NT2/D1 (cell line): ENCODE data around the gene MALRD1.

Experiments
- DNase-seq: peaks from one replicate; pipeline ENCODE4 v3.0.0-alpha.2; 2011; ENCODE audit warnings: low read depth, low spot score
- H3K27me3 ChIP-seq: 2 replicates; pipeline ENCODE4 v1.6.0; 2011; ENCODE audit warnings: mild to moderate bottlenecking; ENCODE audit not compliant: insufficient read length, insufficient read depth
- H3K36me3 ChIP-seq: 2 replicates; pipeline ENCODE4 v1.6.1; 2011; ENCODE audit warnings: mild to moderate bottlenecking, low read length, mixed read lengths; ENCODE audit not compliant: insufficient read depth, insufficient read length
- H3K4me1 ChIP-seq: 2 replicates; pipeline ENCODE4 v1.5.1; 2011; ENCODE audit not compliant: insufficient read depth, insufficient read length
- H3K4me3 ChIP-seq: 2 replicates; pipeline ENCODE4 v1.5.1; 2011; ENCODE audit warnings: low read depth; ENCODE audit not compliant: insufficient read length
- H3K9ac ChIP-seq: 2 replicates; pipeline ENCODE4 v1.6.0; 2011; ENCODE audit warnings: low read depth; ENCODE audit not compliant: insufficient read length
- H3K9me3 ChIP-seq: 2 replicates; pipeline ENCODE4 v1.5.1; 2011; ENCODE audit warnings: mild to moderate bottlenecking, low read length; ENCODE audit not compliant: insufficient read depth
- SUZ12 ChIP-seq: IDR thresholded peaks from 2 replicates; pipeline ENCODE4 v1.6.1; 2011; ENCODE audit not compliant: insufficient read length, insufficient read depth; ENCODE audit errors: extremely low read depth
- YY1 ChIP-seq: IDR thresholded peaks from 2 replicates; pipeline ENCODE4 v1.6.1; 2011; ENCODE audit not compliant: insufficient read length, insufficient read depth
- ZNF274 ChIP-seq: IDR thresholded peaks from 2 replicates; pipeline ENCODE4 v1.6.1; 2011; ENCODE audit warnings: mild to moderate bottlenecking, low read depth, low read length

MALRD1 gene

GRCh38 chr10:19659920-19660655, 611.5 kb downstream of the MALRD1 start:
- no peak overlapping the region for H3K9ac ChIP-seq
- no peaks in the 10 kb centered on the region for H3K27me3 ChIP-seq
- DNase-seq: no peak
- TF ChIP-seq SUZ12 (no peak), YY1 (no peak), ZNF274 (no peak)
- H3K4me3 ChIP-seq: no peak overlapping the region
- H3K36me3 ChIP-seq: no peaks in the 10 kb centered on the region
- H3K4me1 ChIP-seq: no peaks in the 10 kb centered on the region
- no peaks in the 10 kb centered on the region for H3K9me3 ChIP-seq

DNA sequence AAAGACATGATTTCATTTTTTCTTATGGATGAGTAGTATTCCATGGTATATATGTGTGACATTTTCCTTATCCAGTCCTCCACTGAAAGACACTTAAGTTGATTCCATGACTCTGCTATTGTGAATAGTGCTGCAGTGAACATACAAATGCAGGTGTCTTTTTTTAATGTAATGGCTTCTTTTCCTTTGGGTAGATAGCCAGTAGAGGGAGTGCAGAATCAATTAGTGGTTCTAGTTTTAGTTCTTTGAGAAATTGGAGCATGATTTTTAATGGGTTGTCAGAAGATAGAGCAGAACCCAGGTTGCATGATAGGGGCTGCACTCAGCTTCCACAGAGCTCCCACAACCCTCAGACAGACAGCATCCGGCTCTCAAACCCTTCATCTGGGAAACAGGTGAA, 614.7 kb downstream of the MALRD1 start:
- Histone ChIP-seq H3K4me1 (no peaks in the 10 kb centered on the region), H3K9ac (no peak overlapping the region), H3K36me3 (no peaks in the 10 kb centered on the region), H3K9me3 (no peaks in the 10 kb centered on the region), H3K4me3 (no peak overlapping the region), H3K27me3 (no peaks in the 10 kb centered on the region)
- DNase-seq: no peak
- TF ChIP-seq YY1 (no peak), SUZ12 (no peak), ZNF274 (no peak)

DNA sequence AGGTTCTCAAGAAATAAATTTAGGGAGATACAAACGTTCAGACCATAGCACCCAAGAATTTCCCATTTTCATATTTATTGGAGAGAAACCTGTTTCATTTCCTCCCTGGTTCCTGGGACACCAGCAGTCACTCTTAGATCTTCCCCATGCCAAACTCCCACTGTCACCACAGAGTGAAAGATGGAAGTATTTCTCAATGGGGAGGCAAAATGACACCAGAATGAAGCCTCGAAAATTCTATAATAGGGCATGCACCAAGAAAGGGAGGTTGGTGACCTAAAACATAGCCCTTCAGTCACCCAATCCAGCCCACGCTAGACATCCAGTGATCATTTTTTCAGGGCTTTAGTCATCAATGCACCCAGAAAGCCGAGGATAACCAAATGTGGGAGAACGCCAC, 619.5 kb downstream of the MALRD1 start:
- Histone ChIP-seq H3K27me3 (no peaks in the 10 kb centered on the region), H3K36me3 (no peaks in the 10 kb centered on the region), H3K9me3 (no peaks in the 10 kb centered on the region), H3K4me1 (no peaks in the 10 kb centered on the region), H3K4me3 (no peak overlapping the region), H3K9ac (no peak overlapping the region)
- TF ChIP-seq ZNF274 (no peak), YY1 (no peak), SUZ12 (no peak)
- no peak for DNase-seq

DNA sequence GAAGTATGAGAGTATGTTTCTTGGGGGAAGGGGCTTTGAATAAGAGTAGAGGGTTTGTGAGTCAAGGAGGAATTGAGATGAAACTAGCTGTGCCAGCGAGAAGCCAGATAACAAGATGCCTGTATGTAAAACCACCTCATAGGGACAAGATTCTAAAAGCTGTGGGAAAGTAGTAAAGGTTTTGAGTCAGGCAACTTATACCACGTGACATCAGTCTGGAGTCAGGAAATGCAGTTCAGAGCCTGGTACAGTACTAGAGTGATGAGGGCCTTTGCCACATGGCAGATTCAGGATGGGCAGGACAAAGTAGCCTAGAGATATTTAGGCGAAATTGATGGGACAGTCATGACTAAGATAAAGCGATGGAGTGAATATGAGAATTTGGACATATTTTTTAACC, 627.5 kb downstream of the MALRD1 start:
- H3K36me3 ChIP-seq: no peaks in the 10 kb centered on the region
- no peak overlapping the region for H3K4me3 ChIP-seq
- no peaks in the 10 kb centered on the region for H3K9me3 ChIP-seq
- no peaks in the 10 kb centered on the region for H3K27me3 ChIP-seq
- no peak for TF ChIP-seq YY1
- no peak for TF ChIP-seq SUZ12
- no peak for TF ChIP-seq ZNF274
- no peaks in the 10 kb centered on the region for H3K4me1 ChIP-seq
- DNase-seq: no peak
- no peak overlapping the region for H3K9ac ChIP-seq

DNA sequence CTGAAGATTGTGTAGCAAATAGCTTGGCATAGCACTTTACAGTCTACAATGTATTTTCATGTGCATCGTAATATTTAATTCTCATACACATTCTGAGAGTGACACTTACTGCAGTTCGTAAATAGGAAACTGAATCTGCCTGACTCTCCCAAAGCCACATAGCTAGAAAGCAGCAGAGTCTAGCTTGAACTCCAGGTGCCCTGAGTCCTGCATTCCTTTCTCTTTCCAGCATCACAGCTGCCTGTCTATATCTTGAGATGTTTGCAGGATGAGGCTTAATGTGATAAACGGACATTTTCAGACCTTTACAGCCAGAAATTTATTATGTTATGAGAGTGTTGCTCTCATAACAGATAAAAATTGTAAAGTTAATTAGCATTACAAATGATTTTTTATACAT, 634.8 kb downstream of the MALRD1 start:
- Histone ChIP-seq H3K9me3 (no peaks in the 10 kb centered on the region), H3K36me3 (no peaks in the 10 kb centered on the region), H3K9ac (no peak overlapping the region), H3K4me1 (no peaks in the 10 kb centered on the region), H3K4me3 (no peak overlapping the region), H3K27me3 (no peaks in the 10 kb centered on the region)
- DNase-seq: no peak
- TF ChIP-seq SUZ12 (no peak), ZNF274 (no peak), YY1 (no peak)

GRCh38 chr10:19683960-19684359, 635.4 kb downstream of the MALRD1 start:
- Histone ChIP-seq H3K4me1 (no peaks in the 10 kb centered on the region), H3K9ac (no peak overlapping the region), H3K27me3 (no peaks in the 10 kb centered on the region), H3K36me3 (no peaks in the 10 kb centered on the region), H3K9me3 (no peaks in the 10 kb centered on the region), H3K4me3 (no peak overlapping the region)
- TF ChIP-seq YY1 (no peak), SUZ12 (no peak)
- DNase-seq: no peak

DNA sequence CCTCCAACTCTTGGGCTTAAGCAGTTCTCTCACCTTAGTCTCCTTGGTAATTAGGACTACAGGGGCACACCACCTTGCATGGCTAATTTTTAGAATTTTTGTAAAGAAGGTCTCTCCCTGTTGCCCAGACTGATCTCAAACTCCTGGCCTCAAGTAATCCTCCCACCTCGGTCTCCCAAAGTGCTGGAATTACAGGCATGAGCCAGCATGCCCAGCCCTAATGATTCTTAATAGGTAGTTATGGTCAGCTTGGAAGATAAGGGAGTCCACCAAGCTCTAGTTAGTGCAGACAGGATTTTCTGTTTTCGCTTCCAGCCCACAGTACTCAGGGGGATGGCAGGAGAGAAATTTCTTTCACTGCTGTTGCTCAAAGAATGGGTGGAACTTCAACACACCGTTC, 639.7 kb downstream of the MALRD1 start:
- DNase-seq: no peak
- TF ChIP-seq YY1 (no peak), ZNF274 (no peak), SUZ12 (no peak)
- no peak overlapping the region for H3K4me3 ChIP-seq

GRCh38 chr10:19689231-19689630, 640.6 kb downstream of the MALRD1 start:
- no peak overlapping the region for H3K9ac ChIP-seq
- H3K9me3 ChIP-seq: no peaks in the 10 kb centered on the region
- no peak for DNase-seq
- TF ChIP-seq SUZ12 (no peak), ZNF274 (no peak), YY1 (no peak)
- no peaks in the 10 kb centered on the region for H3K36me3 ChIP-seq
- H3K4me3 ChIP-seq: no peak overlapping the region
- no peaks in the 10 kb centered on the region for H3K4me1 ChIP-seq
- H3K27me3 ChIP-seq: no peaks in the 10 kb centered on the region

More for the DNA sequence above, 639.7 kb downstream of the MALRD1 start:
- Histone ChIP-seq H3K27me3 (no peaks in the 10 kb centered on the region), H3K4me1 (no peaks in the 10 kb centered on the region), H3K9ac (no peak overlapping the region), H3K36me3 (no peaks in the 10 kb centered on the region), H3K9me3 (no peaks in the 10 kb centered on the region)
